GM18861 (cell line): ENCODE measurements around the gene AMMECR1.

Source experiments
- ATAC-seq: cut with Tn5 transposase; IDR thresholded peaks from one replicate; pipeline ENCODE4 v1.9.1; 2021; ENCODE audit not compliant: unreplicated experiment

AMMECR1 gene

DNA sequence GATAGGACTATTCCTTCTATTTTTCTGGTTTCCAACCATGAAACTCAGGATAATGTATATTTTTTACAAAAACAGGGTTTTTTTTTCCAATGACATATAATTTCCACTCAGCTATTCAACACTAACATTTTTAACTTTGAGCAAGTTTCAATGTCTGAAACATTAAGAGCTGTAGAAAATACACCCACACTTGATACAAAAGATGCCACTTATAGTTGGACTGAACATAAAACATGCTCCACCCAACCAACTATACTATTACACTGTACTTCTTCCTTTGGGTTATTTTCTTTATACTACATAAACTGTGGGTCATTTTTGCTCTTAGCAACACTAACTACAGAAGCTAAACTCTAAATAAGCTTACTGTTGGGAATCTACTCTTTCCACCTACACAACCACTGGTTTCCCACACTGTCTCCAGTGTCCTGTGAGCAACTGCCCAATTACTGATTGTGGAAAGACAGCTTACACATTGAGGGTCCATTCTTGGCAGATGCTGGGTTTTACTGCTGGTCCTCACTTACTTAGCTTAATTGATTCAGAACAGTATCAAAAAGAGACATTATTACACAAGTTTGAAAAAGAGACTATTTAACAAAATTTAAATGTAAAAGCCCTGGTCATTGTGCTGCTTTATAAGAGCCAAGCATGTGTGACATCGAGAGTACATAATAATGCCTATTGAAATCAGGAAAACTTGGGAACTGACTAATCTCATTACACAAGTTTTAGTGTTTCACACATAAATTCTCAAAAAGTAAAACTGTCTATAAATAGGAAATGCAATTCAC is 6.3 kb downstream of the AMMECR1 start:
- ATAC-seq = no peak

DNA sequence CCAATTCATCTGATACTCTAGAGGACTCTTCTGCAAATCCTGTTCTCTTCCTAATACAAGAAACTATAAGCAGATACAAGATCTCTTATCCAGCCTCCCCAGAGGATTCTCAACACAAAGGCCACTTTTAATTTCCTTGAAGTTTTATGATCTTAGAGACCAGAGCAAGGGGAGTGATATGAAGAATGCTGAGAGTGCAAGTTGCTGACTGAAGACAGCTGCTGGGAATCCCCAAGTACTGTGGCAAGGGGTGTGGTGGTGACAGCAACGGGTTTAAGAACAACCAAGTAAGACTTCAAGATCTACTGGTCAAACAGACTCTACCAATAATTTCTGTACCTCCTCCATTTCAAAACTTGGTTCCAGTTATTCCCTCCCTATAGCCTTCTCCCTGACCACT is 7.0 kb downstream of the AMMECR1 start:
- ATAC-seq = peak; percentile 79

DNA sequence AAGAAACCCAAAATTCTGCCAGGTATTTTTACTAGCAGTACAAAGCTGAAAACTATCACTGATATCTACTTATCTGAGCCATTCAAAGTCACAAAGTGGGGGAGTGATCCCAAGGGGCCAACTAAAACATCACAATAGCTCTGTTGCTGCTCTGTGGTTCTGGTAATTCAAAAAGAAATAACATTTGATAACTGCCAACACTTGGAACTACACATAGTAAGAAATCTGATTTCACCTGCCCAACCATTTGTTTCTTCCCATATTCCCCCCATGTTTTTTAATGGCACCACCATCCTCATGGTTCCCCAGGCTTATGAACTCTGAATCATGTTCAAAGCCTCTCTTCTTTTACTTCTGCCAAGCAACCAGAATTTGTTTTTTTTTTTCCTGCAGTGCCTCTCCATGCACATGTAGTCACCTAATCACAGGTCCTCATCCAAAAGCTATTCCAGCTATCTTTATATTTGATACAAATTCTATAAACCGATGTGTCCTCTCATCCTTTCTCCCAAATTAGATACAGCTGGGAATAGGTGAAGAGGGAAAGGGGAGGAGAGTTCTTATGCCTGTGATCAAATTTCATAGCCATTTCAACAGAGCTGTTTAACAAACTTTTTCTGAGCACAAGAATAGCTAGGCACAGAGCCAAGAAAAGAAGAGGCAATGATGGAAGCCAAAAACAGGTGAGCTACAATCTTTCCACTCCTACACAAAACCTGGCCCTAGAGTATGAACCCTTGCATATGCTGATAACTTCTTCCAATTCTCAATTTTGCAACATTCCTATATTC is 7.7 kb downstream of the AMMECR1 start:
- ATAC-seq = no peak

DNA sequence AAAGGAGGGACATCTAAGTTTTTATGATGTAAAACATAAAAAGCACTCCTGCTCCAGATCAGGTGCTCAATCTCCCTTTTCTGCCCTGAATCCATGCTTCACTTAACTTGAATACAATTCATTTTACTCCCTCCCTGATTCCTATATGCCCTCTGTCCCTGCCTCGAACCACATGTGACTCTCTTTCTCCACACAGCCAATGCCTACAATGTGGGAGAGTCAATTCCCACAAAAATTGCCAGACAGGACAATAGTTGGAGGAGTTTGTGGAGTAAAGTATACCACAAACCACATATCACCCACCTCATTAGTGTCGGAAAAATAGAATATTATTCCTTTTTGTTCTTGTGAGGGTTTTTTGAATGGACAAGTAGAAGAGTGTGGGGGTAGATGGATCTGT is 9.7 kb downstream of the AMMECR1 start:
- ATAC-seq = no peak

DNA sequence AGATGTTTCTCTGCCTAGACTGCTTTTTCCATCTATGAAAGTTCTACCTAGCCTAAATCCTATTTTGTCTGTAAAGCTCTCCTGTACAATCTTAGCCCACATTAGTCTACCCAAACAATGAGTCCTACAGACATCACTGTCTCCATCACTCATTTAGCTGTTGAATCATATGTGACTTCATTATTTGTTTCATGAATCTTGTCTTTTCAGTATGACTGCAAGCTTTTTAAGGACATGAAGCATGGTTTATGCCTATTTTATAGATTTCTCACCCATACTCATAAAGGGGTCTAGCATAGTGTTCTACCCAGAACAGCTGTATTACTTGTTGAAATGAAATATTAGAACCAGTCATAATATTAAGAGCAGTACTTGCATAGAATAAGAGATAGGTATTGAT is 13.0 kb downstream of the AMMECR1 start:
- ATAC-seq = no peak

DNA sequence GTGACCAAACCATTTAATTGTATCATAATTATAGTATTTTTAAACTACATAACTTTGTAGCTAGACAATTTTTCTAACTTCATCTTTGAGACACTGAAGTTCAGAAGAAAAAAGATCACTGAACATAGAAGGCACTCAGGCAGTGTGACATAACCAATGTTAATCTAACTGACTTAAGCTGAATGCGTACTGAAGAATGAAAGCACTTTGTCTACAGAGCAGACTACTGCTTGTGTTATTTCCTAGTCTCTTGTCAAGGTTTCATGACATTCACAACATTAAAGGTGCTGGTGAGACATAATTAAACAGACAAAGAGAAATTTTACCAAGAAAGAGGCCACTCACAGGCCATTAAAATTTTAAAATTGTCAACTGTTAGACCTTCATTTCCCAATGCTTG is 13.5 kb downstream of the AMMECR1 start:
- no peak for ATAC-seq

DNA sequence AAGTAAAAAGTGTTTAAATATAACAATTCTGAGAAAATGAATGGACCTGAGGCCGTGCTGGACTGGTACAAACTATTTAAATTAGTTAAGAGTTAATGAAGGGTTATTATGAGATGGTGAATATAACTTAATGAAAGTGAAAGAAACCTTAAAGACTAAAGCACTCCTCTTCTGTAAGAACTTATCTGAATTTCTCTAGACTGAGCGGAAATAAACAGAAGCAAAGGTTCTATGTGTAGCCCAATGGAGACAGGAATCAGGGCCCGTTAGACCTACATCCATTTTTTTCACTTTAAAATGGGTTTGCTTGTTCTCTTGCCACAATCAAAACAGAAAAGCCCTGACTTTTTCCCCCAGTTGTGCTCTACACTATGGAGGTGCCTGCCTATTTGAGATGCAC is 14.9 kb downstream of the AMMECR1 start:
- ATAC-seq = no peak

DNA sequence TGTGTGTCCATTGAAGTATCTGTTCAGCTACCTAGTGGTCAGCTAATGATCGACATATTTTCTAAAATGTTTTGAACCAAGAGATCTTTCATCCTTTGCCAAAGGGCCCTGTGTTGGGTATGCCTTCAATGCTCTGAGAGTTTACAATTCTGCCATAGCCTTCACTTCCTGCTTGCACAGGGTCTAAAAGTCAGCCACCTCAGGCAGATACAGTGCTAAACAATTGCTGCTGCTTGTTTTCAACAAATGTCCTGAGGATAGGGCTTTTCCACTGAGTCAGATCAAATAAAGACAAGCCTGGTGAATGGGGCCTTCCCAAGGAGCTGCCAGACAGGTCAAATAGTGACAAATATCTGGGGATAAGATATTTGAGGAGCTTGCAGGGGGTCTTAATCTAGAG is 16.7 kb downstream of the AMMECR1 start:
- ATAC-seq = no peak

DNA sequence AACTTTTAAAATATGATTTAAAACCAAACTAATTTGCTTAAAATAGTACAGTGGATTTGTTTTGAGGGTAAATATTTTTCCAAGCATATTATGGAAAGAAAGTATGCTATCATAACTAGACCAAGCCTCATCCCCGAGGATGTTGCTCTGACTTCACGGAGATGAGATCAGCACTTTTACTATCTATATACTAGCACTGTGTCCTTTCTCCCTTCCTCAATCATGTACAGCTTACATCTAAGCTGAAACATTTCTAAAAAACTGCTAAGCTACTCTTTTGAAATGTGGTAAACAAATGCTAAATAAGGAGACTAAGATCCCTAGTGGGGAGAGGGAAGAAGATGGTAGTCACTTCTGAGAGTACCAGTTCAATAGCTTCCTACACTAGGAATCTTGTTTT is 23.8 kb downstream of the AMMECR1 start:
- no peak for ATAC-seq

DNA sequence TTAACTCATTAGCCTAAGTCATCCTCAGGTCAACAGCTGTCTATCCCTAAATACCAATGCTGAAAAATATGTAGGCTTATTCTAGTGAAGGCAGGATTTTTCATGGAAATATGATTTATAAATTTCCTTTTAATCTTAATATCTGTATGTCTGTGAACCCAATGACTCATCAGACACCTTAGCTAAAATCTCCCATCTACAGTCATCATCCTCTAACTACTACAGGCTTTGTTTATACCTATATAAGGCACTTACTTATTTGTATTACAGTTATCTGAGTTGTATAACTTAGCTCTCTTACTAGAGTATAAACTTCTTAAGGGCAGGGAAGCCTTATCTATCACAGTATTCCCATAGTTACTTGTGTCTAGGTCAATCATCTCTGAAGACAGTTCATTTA is 24.2 kb downstream of the AMMECR1 start:
- ATAC-seq = no peak

DNA sequence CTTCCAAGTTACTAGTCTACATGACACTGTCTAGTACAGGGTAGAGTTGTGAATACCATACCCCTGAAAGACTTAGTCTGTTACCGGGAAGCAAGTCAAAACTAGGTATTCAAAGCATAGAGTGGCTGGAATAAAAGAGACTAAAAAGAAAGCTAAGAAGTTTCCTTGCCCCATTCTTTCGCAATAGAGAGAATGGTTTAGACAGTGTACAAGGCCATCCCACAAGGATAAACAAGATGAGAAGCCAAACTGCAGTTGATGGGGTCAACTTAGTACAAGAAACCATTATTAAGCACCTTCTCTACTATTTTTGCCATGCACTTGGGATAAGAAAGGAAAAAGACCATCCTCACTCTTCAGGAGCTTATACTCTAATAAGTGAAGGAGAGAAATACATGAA is 30.3 kb downstream of the AMMECR1 start:
- ATAC-seq = no peak

DNA sequence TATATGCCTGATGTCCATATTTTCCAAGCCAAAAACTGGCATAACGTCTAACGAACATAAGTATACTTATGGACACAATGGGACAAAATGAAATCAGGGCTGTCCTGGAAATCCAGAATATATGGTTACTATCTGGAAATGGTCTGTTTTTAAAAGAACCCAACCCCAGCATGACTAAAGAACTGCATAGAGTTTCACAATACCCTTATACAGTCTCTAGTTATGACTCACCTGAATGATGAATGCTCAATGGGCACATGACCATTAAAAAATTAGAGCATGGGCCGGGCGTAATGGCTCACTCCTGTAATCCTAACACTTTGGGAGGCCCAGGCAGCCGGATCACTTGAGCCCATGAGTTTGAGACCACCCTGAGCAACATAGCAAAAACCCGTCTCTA is 31.8 kb downstream of the AMMECR1 start:
- no peak for ATAC-seq

DNA sequence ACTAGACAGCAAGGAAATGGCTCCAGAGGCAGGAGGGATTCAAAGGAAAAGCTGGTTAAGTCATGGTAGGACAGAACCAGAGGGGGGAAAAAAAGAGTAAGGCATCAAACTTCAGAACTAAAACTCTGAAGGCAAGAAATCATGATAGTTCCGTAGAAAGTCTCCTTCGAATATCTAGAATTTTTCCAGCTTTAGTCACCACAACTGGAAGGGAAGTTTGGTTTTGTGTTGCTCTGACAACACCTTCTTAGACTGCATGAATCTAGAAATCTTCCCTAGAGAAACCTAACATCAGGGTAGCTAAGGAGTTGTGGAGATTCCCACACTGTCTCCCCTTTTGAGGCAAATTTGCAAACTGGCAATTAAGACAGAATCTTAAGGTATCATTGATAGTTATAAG is 33.7 kb downstream of the AMMECR1 start:
- no peak for ATAC-seq

DNA sequence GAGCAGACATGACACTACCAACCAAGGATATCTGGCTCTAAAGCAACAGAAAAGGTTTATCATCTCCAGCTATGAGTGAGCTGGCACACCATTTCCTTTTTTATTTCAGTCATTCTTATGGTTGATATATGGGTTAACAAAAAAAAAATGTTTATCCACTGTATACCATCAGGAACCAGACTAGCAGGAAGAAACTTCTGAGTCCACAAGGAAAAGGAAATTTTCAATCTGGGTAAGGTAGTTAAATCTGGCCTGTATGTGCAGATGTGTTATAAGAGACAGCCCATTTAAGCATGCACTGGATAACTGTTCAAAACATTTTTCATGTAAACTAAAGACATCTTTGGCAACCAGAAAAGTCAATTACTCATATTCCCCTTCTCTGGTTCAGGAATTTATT is 35.0 kb downstream of the AMMECR1 start:
- ATAC-seq = no peak

DNA sequence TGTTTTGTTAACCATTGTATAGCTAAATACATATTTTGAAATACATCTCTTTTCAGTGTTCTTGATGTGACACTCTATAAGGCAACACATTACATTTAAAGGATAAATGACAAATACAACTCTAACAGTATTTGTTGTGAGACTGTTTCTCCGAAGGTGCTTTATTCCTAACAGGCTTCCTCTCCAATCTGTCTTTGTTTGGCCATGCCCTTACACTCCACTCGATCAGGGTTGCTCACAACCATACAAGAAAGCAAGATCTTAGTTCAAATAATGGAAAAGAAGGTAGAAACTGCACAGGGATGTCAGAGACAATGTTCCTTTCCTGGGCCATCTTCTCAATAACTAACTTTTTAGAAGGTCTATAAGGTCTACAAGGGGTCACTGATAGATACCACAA is 36.5 kb downstream of the AMMECR1 start:
- no peak for ATAC-seq

DNA sequence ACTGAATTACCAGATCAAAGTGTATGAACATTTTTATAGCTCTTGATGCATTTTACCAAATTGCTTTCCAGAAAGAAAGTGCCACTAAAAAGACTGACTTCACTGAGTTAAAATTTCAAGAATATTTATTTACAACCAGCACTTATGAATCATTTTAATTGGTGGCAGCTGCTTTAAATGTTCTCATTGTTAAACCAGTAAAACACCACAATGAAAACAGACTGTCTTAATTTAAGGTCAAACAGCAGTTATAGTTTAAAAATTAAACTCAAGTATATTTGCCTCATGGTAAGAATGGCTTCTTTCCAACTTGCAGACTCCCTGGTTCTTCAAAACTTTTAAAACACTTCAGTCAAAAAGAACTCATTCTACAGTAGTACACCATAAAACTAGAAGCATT is 36.9 kb downstream of the AMMECR1 start:
- no peak for ATAC-seq

DNA sequence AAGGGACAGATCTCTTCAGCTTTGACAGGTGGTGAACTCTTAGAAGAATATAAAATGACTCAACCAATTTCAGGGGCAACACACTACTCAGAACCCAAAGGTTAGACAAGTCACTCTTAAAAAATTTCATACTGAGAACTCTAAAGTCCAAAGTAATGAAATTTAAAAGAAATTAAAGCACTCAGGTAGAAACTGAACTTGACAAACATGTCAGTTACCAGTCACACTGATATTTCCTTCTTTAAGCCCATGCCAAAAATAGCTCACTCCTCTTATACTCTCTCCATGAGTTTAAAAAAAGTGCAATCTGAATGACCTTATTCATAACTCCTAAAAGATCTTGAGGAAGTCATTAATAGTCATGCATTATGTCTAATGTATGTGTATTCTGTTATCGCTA is 40.3 kb downstream of the AMMECR1 start:
- no peak for ATAC-seq

DNA sequence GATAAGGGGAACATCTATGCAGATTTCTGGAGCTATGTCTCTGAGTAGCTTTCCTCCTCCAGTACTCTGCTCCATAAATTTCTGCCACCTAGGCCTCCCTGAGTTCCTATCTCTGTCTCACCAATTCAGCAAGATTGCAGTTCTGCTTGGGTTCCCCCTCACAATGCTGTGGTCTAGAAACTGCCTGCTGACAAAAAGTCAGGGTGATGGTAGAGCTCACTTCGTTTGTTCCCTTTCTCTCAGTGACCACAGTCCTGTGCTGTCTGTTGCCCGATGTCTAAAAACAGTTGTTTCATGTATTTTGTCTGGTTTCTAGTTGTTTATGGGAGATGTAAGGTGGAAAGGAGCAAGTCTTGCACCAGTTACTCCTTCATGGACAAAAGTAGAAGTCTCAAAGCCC is 41.1 kb downstream of the AMMECR1 start:
- ATAC-seq = peak; percentile 89

DNA sequence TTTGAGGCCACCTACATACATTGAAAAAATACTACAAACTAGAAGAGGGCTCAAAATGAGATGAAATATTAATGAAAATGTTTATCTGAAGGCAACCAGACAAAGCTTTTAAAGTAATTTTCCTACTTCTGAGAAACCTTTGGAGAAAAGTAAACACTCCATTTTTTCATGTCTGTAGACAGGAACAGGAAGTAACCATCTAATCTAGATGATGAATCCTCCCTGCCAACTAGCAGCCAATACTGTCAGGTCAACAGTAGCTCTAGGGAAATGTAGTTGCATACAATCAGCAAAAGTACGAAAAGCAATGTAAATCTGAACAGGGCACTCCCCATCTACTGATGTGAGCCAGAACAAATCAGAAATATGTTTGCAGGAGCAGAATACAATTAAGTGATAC is 49.0 kb downstream of the AMMECR1 start:
- no peak for ATAC-seq

DNA sequence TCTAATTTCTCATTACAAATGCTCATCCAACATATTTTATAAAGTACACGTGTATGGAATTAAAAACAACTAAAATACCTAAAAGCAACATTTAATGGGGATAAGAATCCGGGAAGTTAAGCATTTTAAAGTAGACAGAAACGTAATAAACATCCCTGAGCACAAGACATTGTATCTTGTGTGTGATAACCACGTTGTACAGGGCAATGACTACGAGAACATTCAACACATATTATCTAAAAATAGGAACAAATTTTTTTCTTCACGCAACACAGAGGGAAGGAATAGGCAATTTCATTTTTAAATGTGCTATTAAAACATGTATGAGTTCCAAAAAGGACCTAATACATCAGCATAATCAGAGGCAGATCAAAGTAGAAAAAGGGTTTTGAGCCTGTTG is 49.5 kb downstream of the AMMECR1 start:
- no peak for ATAC-seq

DNA sequence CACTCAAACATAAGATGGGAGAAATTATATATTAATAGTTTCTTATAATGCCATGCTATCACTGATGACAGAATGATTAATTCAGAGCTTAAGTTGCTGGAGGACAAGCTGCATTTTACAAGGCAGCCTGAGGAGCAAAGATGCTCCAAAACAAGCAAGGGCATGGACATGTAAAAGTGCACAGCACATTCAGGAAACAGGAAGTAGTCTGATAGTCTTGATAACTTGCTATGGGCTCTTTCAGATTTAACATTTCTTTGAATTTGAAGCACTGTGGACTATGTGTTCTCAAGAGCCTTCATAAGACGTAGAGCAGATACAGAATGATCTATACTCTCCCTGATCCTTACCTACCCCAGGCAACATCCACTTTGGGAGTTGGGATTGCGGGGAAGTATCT is 50.0 kb downstream of the AMMECR1 start:
- ATAC-seq = no peak

DNA sequence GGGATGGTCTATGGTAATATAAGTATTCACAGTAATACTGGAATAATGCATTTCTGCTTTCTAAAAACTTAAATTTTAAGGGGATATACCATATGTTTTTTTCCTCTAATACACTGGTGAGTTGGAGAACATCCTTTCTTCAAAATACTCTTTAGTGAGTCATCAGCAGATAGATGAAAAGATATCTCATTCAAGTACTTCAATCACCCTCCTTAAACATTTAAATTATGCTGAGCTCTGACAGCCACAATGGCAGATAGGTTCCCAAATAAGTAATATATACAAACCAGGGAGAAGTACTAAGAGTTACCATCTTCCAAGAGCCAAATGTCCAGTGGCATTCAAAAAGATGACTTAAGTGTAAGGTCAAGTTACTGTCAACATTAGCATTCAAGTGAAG is 52.2 kb downstream of the AMMECR1 start:
- ATAC-seq = no peak

DNA sequence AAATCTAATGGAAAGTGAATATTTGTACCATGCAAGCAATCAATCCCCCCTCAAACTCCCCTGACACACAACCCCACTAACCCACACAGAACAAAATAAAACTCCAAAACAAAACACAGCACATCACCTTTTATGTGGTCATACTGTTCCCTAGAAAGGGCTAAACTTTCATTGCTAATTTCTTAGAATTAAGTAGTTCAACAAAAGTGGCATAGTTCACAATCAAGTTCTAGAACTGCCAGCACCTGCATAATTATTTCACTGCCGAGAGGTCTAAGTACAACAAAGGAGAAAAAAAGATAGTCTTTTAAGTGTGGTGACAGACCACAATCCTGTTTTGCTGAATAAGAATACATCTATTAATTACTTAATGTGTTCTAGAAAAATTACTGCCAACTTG is 58.8 kb downstream of the AMMECR1 start:
- ATAC-seq = no peak
